ENCODE data around the gene C16orf96.
A peak's percentile ranks its signal among the peaks of the same experiment; 100 is the strongest.

Gene C16orf96

GRCh38 chr16:4601864-4602186 is 45.7 kb downstream of the C16orf96 start:
- DNase-seq (ENCODE audit: low read depth): no peak

- no peak for DNase-seq (ENCODE audit: low read depth)
These were observed 46.2 kb downstream of the C16orf96 start for GRCh38 chr16:4602331-4602730.

GRCh38 chr16:4603624-4604170 is 47.6 kb downstream of the C16orf96 start:
- DNase-seq (ENCODE audit: low read depth): no peak

- no peak for DNase-seq (ENCODE audit: low read depth)
These were observed 48.3 kb downstream of the C16orf96 start for GRCh38 chr16:4604401-4604800.

- DNase-seq (ENCODE audit: low read depth): no peak
These were observed 50.2 kb downstream of the C16orf96 start for GRCh38 chr16:4606354-4606753.

GRCh38 chr16:4607841-4608703 is 51.9 kb downstream of the C16orf96 start:
- no peak for DNase-seq (ENCODE audit: low read depth)

- DNase-seq (ENCODE audit: low read depth): no peak
These were observed 52.5 kb downstream of the C16orf96 start for GRCh38 chr16:4608704-4608980.

- no peak for DNase-seq (ENCODE audit: low read depth)
These were observed 53.3 kb downstream of the C16orf96 start for GRCh38 chr16:4609200-4610010.

- no peak for DNase-seq (ENCODE audit: low read depth)
These were observed 54.2 kb downstream of the C16orf96 start for GRCh38 chr16:4610011-4611005.

GRCh38 chr16:4611337-4612021 is 55.3 kb downstream of the C16orf96 start:
- DNase-seq (ENCODE audit: low read depth): no peak

GRCh38 chr16:4612474-4612931 is 56.4 kb downstream of the C16orf96 start:
- no peak for DNase-seq (ENCODE audit: low read depth)

GRCh38 chr16:4612977-4613635 is 57.0 kb downstream of the C16orf96 start:
- DNase-seq (ENCODE audit: low read depth): no peak

- peak; percentile 13 for DNase-seq (ENCODE audit: low read depth)
These were observed 57.8 kb downstream of the C16orf96 start for GRCh38 chr16:4613636-4614570.

GRCh38 chr16:4614571-4615383 is 58.6 kb downstream of the C16orf96 start, which contains the start of gene UBALD1:
TSS of gene UBALD1 (minus strand) at chr16:4614888. CDS start at chr16:4614797, 91 bp downstream.
- peak; percentile 64 for DNase-seq (ENCODE audit: low read depth)

- no peak for DNase-seq (ENCODE audit: low read depth)
These were observed 59.4 kb downstream of the C16orf96 start for GRCh38 chr16:4615384-4616046.

GRCh38 chr16:4616047-4616811 is 60.1 kb downstream of the C16orf96 start:
- peak; percentile 99 for DNase-seq (ENCODE audit: low read depth)

GRCh38 chr16:4617880-4618279 is 61.7 kb downstream of the C16orf96 start:
- no peak for DNase-seq (ENCODE audit: low read depth)
